HCT116 (cell line): ENCODE results near the gene LSM14A. TPM values are rescaled to one million over a fixed set of nuclear protein-coding genes. Genes with fewer than 3 reads are reported as not detected.

Source experiments
- ATAC-seq: fragments of 200-7000 bp; cut with Tn5 transposase; 2 replicates; pipeline ENCODE4 v1.9.1; 2020; ENCODE audit warnings: mild to moderate bottlenecking, moderate library complexity
- BruUV-seq: library from RNA; stranded (reverse); fragments of 400-500 nt; replicated peaks from 2 replicates; lab custom pipeline; 2021; lab: Mats Ljungman, UMichigan
- CTCF ChIA-PET: fragments of 300-600 bp; sonication (Branson Sonifier 250); formaldehyde crosslinking; loops from one replicate; lab custom pipeline; 2021; ENCODE audit warnings: antibody characterized with exemption; lab: Charles Lee
- POLR2A ChIA-PET: fragments of 300-600, 350-600 bp; sonication (Branson Sonifier 250); formaldehyde crosslinking; loops from one replicate; lab custom pipeline; 2021; ENCODE audit warnings: antibody characterized with exemption; lab: Charles Lee
- RAD21 ChIA-PET, 2 experiments: fragments of 300-600 bp; sonication (Branson Sonifier 250); formaldehyde crosslinking; loops; one replicate each; lab custom pipeline; 2023; ENCODE audit warnings: low total read pairs in 2 of 2; ENCODE audit not compliant: uncharacterized antibody in 2 of 2, unreplicated experiment in 2 of 2, low non-redundant PET in 1 of 2; lab: Charles Lee
- DNase-seq: peaks from one replicate; pipeline ENCODE4 v3.0.0-alpha.2; 2010; ENCODE audit warnings: low read depth, low spot score
- H2AFZ ChIP-seq: fragments of 200-600 bp; shearing (Covaris generic), sonication (generic); 2 replicates; pipeline ENCODE4 v1.6.1; 2017; ENCODE audit warnings: low read depth, mixed run types, mixed read lengths, antibody characterized with exemption, low read length; ENCODE audit not compliant: poor library complexity, severe bottlenecking
- H3K27ac ChIP-seq: 2 replicates; pipeline ENCODE4 v1.5.1; 2012; ENCODE audit warnings: low read depth, low read length
- H3K27me3 ChIP-seq: fragments of 200-600 bp; sonication (generic); 2 replicates; pipeline ENCODE4 v1.6.1; 2016; ENCODE audit warnings: mixed run types, low read length, mixed read lengths; ENCODE audit not compliant: insufficient read depth
- H3K36me3 ChIP-seq, 2 experiments: fragments of 200-500 bp in 1 of 2; fragments of 200-600 bp in 1 of 2; sonication (Bioruptor generic) in 1 of 2; sonication (generic) in 1 of 2; 2 replicates each; pipeline versions ENCODE4 v1.5.1 to v1.6.1; 2014 to 2016; ENCODE audit warnings: low read length in 2 of 2, inconsistent platforms in 1 of 2, mixed read lengths in 1 of 2, mixed run types in 1 of 2; ENCODE audit not compliant: insufficient read depth in 2 of 2, control insufficient read depth in 1 of 2
- H3K4me1 ChIP-seq, 2 experiments: fragments of 200-600 bp in 1 of 2; sonication (generic) in 1 of 2; 2 replicates each; pipeline versions ENCODE4 v1.5.1 to v1.6.1; 2012 to 2017; ENCODE audit warnings: low read length in 2 of 2, inconsistent platforms in 1 of 2, mild to moderate bottlenecking in 1 of 2, mixed read lengths in 1 of 2, mixed run types in 1 of 2, moderate library complexity in 1 of 2; ENCODE audit not compliant: insufficient read depth in 2 of 2, control insufficient read depth in 1 of 2
- H3K4me2 ChIP-seq: fragments of 200-600 bp; sonication (generic); 2 replicates; pipeline ENCODE4 v1.6.1; 2017; ENCODE audit warnings: mixed run types, low read length, mixed read lengths
- H3K4me3 ChIP-seq, 2 experiments: fragments of 200-600 bp in 1 of 2; sonication (generic) in 1 of 2; replicated peaks in 1 of 2; 2 replicates each; pipeline ENCODE4 v1.5.1; 2011 to 2016; ENCODE audit warnings: low read length in 2 of 2, control low read depth in 1 of 2, low read depth in 1 of 2, mild to moderate bottlenecking in 1 of 2, mixed read lengths in 1 of 2, mixed run types in 1 of 2
- H3K79me2 ChIP-seq: fragments of 200-600 bp; sonication (generic); 2 replicates; pipeline ENCODE4 v1.6.1; 2017; ENCODE audit warnings: mild to moderate bottlenecking, mixed run types, low read length, moderate library complexity, mixed read lengths; ENCODE audit not compliant: insufficient read depth
- H3K9ac ChIP-seq: fragments of 200-600 bp; sonication (generic); 2 replicates; pipeline ENCODE4 v1.6.1; 2016; ENCODE audit warnings: low read length, mixed read lengths
- H3K9me2 ChIP-seq: fragments of 200-600 bp; sonication (generic), shearing (Covaris generic); 2 replicates; pipeline ENCODE4 v1.6.1; 2017; ENCODE audit warnings: mixed run types, mild to moderate bottlenecking, moderate library complexity; ENCODE audit not compliant: insufficient read depth
- H3K9me3 ChIP-seq, 2 experiments: fragments of 200-500 bp in 1 of 2; fragments of 200-600 bp in 1 of 2; sonication (Bioruptor generic) in 1 of 2; sonication (generic) in 1 of 2; 2 replicates each; pipeline ENCODE4 v1.6.1; 2014 to 2017; ENCODE audit warnings: low read length in 2 of 2, mixed read lengths in 2 of 2, inconsistent platforms in 1 of 2, low read depth in 1 of 2, mild to moderate bottlenecking in 1 of 2, mixed run types in 1 of 2, moderate library complexity in 1 of 2; ENCODE audit not compliant: control insufficient read depth in 1 of 2, insufficient read depth in 1 of 2
- H4K20me1 ChIP-seq: fragments of 200-600 bp; sonication (generic), shearing (Covaris generic); 2 replicates; pipeline ENCODE4 v1.6.1; 2017; ENCODE audit warnings: mixed run types, mild to moderate bottlenecking, moderate library complexity; ENCODE audit not compliant: insufficient read depth
- CEBPB ChIP-seq: IDR thresholded peaks from 2 replicates; pipeline ENCODE4 v1.6.1; 2012; ENCODE audit warnings: low read depth
- CTCF ChIP-seq, 3 experiments: fragments of 200-600 bp in 1 of 3; sonication (generic) in 1 of 3; IDR thresholded peaks in 2 of 3; conservative IDR thresholded peaks in 1 of 3; 2 replicates each; pipeline ENCODE4 v1.5.1; 2012 to 2017; ENCODE audit warnings: low read depth in 2 of 3, low read length in 2 of 3, antibody characterized with exemption in 1 of 3, borderline replicate concordance in 1 of 3, control low read depth in 1 of 3, mild to moderate bottlenecking in 1 of 3, mixed read lengths in 1 of 3, mixed run types in 1 of 3, moderate library complexity in 1 of 3; ENCODE audit not compliant: insufficient read depth in 1 of 3
- EZH2phosphoT487 ChIP-seq: fragments of 200-600 bp; IDR thresholded peaks from 2 replicates; pipeline ENCODE4 v1.6.1; 2018; ENCODE audit warnings: antibody characterized with exemption, borderline replicate concordance
- POLR2A ChIP-seq: IDR thresholded peaks from 2 replicates; pipeline ENCODE4 v1.7.0; 2011; ENCODE audit warnings: borderline replicate concordance; ENCODE audit not compliant: insufficient read depth, insufficient read length; ENCODE audit errors: extremely low read depth
- POLR2AphosphoS5 ChIP-seq: IDR thresholded peaks from 2 replicates; pipeline ENCODE4 v1.6.1; 2011; ENCODE audit warnings: mild to moderate bottlenecking, low read depth, low read length, moderate library complexity
- RAD21 ChIP-seq: IDR thresholded peaks from 2 replicates; pipeline ENCODE4 v1.6.1; 2012; ENCODE audit warnings: low read depth, mild to moderate bottlenecking
- REST ChIP-seq: IDR thresholded peaks from 2 replicates; pipeline ENCODE4 v1.6.1; 2012; ENCODE audit warnings: low read depth
- SIN3A ChIP-seq: IDR thresholded peaks from 2 replicates; pipeline ENCODE4 v1.6.1; 2012; ENCODE audit warnings: low read depth
- SRF ChIP-seq: IDR thresholded peaks from 2 replicates; pipeline ENCODE4 v1.6.1; 2012; ENCODE audit warnings: low read depth
- TCF7L2 ChIP-seq: IDR thresholded peaks from 2 replicates; pipeline ENCODE4 v1.7.0; 2011; ENCODE audit warnings: borderline replicate concordance, inconsistent platforms; ENCODE audit not compliant: insufficient read depth, insufficient read length; ENCODE audit errors: extremely low read depth
- ZBTB33 ChIP-seq: IDR thresholded peaks from 2 replicates; pipeline ENCODE4 v1.6.1; 2011; ENCODE audit warnings: mild to moderate bottlenecking, low read length, moderate library complexity; ENCODE audit not compliant: insufficient replicate concordance; ENCODE audit errors: extremely low read depth
- ZFX ChIP-seq: fragments of 450-650 bp; IDR thresholded peaks from 2 replicates; pipeline ENCODE4 v1.6.1; 2017
- intact Hi-C: fragments of 100-400 bp; cut with micrococcal nuclease; formaldehyde crosslinking; loops from 2 replicates; pipeline ENCODE4 v1.10.0; 2022
- total RNA-seq: library from RNA; stranded (reverse); gene quantifications from one replicate; pipeline ENCODE4 v1.2.1, GENCODE V29; 2021; ENCODE audit not compliant: unreplicated experiment

Gene LSM14A
- total RNA-seq, 1 experiment from 2014 or later: 120 TPM

- Histone ChIP-seq H3K9me2 (no peaks in the 10 kb centered on the region), H4K20me1 (no peaks in the 10 kb centered on the region), H3K27ac (no peak overlapping the region), H3K4me1 (peaks cover 37 to 57% of the 10 kb centered on the region in 2 experiments), H3K9me3 (no peaks in the 10 kb centered on the region), H3K4me3 (no peak overlapping the region), H3K9ac (no peak overlapping the region), H2AFZ (no peak overlapping the region), H3K36me3 (no peaks in the 10 kb centered on the region)
- intact Hi-C loops: no loop called here
- CTCF ChIA-PET: no interaction called here
- DNase-seq: no peak
- TSS peak; percentile 5 for BruUV-seq
- no peak for ATAC-seq
- TF ChIP-seq ZBTB33 (no peak), CTCF (IDR thresholded peaks at IDR 0.05 in 2 of 3, conservative IDR thresholded peaks at IDR 0.05 in 1 of 3; ENCODE audit: borderline replicate concordance in 1 of 3, insufficient read depth in 1 of 3, low read depth in 2 of 3, low read length in 2 of 3) (no peak), TCF7L2 (no peak), RAD21 (no peak), SIN3A (no peak), SRF (no peak), POLR2A (no peak), POLR2AphosphoS5 (no peak), ZFX (no peak), EZH2phosphoT487 (no peak), REST (no peak; the same call in 1 of the 2 replicates), CEBPB (no peak)
- TF ChIP-seq, all 23 proteins: peak for 0
- Histone ChIP-seq H3K27me3 (no peaks in the 10 kb centered on the region), H3K79me2 (peaks cover 42% of the 10 kb centered on the region), H3K4me2 (peak overlapping the region; percentile 31; the same call in 1 of the 2 replicates)
- RAD21 ChIA-PET: no interaction called here
- POLR2A ChIA-PET: no interaction called here
Measured at GRCh38 chr19:34259367-34260095, 87.2 kb downstream of the LSM14A start.
